ENCODE measurements around the gene TERT.

DNA sequence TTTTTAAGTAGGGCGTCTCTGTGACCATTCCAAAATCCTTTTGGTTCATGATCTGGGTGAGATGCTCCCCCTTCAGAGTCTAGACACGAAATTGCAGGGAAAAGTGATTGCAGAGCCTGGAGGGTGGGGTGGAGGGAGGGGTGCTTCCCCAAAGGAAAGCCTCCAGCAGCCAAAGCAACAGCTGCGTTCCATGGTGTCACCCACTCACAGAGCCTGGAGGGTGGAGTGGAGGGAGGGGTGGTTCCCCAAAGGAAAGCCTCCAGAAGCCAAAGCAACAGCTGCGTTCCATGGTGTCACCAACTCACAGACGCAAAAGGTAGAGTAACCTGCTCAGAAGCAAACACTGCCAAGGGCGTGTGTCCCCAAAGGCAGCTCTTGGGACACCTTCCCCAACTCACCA lies 47.1 kb downstream of the TERT start:
- no peak for TF ChIP-seq POLR2A (IDR thresholded peaks at IDR 0.05; ENCODE audit: low read length)
- TF ChIP-seq GATA1 (IDR thresholded peaks at IDR 0.05; ENCODE audit: low read depth, low read length) = no peak
